HG02885 (cell line): Measurements from ENCODE around the gene CTBP1.

ENCODE experiments used
- ATAC-seq: cut with Tn5 transposase; IDR thresholded peaks from one replicate; pipeline ENCODE4 v1.9.1; 2021; ENCODE audit warnings: mild to moderate bottlenecking; ENCODE audit not compliant: unreplicated experiment, poor library complexity

The CTBP1 gene

DNA sequence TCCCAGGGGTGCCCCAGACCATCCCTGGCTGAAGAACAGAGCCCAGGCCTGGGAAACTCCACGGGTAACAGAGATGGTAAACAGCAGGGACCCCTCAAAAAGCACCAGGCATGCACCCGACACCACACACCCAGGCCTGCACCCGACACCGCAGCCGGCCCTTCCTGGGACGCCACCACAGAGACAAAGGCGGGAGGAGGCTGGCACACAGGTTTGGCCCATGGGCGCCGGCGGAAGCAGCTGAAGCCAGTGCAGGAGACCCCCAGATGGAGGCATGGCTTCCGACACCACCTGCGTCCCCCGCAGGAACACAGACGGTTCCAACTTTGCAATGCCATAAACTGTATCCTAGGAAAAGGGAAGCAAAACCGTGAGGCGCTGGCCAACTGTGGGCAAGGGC, 22.3 kb downstream of the CTBP1 start:
- no peak for ATAC-seq

DNA sequence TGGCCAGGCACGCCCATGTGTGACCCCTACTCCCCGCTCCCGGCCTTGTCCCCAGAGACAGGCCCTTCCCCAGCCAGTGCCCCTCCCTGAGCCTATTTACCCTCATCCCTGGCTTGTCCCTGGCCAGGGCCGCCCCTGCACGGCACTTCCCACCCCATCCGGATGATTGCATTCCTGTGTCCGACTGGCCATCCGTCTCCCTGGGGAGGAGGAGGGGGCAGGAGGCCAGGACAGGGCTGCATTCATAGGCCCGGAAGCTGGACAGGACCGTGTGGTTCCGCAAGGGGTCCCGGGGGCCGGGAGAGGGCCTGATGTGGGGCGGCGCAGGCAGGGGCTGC, 22.8 kb downstream of the CTBP1 start:
- no peak for ATAC-seq

DNA sequence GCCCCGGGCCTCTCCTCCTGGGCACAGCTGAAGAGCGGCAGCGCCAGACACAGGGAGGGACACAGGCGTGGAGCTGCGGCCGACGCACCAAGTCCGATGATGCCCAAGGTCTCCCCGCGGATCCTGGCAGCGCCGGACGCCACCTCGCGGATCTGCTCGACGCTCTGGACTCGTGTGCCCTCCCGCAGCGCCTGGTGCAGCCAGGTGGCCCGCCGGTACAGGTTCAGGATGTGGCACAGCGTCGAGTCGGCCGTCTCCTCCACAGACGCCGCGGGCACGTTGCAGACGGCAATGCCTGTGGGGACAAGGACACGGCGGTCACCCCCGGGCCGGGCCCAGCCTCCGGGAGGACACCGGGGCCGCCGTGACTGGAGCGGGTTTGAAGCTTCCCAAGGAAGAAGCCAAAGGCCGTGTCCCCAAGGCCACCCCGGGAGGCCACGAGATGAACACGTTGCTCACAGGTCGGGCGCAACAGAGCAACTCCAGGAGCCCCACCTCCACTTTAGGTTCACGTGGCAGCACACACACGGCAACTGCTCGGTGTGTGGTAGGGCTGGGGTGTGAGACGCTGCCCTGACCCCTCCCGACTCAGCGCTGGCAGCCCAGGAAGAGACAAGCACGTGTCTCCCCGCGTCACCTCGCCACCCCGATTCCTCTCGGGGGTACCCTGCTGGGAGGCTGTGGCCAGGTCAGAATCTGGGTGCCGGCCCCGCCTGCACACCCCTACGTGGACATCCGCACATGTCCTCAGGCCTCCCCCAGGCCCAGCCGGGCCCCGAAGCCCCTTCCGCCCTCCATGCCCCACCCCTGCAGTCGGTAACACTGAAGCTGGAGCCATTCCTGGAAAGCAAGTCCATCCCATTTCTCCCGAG, 23.4 kb downstream of the CTBP1 start:
- ATAC-seq: no peak

DNA sequence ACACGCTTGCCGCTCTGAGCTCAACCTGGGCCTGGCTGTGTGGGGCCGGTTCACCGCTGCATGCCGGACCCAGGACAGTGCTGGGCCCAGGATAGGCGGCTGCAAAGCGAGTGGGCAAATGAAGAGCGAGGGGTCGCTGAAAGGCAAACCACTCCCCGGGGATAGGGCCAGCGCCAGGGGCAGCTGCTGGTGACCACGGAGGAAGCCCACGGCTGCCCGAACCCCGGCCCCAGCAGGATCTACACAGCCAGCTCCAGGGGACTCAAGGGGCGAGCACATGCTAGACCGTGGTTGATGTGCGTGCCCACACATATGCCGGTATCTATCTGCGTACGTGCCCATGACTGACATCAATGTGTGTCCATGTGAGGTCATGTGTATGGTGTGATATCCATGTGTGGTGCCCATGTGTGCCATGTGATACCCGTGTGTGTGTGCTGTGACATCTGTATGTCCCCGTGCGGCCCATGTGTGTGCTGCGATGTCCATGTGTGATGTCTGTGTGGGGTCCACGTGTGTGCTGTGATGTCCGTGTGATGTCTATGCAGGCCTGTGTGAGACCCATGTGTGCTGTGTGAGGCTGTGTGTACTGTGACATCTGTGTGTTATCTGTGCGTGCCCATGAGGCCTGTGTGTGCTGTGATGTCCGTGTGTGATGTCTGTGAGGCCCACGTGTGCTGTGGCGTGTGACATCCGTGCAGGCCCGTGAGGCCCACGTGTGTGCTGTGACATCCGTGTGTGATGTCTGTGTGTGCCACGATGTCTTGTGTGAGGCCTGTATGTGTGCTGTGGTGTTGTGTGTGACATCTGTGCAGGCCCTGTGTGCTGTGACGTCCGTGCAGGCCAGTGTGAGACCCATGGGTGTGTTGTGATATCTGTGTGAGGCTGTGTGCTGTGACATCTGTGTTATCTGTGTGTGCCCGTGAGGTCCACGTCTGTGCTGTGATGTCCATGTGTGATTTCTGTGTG, 24.8 kb downstream of the CTBP1 start:
- no peak for ATAC-seq

DNA sequence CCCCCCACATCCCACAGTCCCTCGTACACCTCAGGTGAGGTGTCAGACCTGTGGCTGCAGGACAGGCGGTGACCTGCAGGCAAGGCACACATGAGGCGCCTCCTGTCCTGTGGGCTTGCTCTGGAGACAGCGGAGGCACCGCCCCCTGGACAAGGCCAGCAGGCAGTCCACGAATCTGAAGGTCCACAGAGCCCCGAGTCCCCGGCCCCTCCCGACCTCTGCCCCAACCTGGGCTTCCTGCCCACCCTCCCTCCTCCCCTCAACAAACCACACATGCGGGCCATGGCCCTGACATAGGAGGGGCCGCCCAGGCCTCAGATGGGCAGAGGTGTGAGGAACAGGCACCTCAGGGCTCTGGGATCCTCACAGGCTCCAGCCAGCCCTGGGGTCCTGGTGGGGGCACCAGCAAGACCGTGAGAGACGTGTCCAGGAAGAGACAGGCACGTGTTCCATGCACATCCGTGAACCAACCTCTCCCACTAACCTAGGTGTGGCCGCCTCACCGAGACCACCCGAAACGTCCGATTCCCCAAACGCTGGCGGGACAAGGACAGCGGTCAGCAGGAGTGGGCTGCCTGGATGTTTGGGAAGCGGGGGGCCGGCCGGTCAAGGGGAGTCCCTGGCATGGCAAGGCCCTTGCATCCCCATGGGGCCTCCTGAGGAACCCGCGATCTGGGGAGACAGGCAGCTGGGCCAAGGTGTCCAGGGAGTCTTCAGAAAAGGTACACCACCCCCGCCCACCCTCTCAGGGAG, 25.8 kb downstream of the CTBP1 start:
- ATAC-seq: no peak

DNA sequence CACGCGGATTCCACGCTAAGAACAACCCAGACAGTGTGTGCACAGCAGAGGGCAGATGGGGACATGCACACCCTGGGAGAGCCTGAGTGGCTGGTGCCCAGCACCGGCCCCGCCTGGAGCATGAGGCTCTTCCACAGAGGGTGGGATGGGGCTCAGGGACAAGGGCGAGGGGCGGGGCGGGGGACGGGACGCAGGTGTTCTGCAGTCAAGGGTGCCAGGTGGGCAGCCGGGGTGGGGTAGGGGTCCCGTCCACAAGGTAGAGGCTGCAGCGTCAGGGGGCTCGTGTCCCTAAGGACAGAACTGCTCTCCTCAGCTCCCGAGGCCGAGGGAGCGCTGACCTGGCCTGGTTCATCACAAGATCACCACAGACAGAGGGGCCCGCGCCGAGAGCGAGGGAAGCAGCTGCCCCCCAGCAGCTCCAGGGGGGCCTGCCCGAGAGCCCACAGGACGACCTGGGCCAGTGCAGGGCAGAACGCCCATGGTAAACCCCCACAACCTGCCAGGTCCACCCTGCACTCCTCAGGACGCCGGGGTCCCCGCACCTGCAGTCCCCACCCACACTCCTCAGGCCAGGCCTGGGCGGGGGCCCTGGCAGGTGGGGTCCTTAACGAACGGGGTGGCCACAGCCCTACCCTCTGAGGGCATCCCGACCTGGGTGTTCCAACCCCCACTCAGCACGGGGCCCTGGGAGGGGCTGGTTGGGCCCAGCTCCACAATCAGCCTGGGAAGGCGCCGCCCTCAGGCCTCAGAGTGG, 26.7 kb downstream of the CTBP1 start:
- ATAC-seq: no peak

DNA sequence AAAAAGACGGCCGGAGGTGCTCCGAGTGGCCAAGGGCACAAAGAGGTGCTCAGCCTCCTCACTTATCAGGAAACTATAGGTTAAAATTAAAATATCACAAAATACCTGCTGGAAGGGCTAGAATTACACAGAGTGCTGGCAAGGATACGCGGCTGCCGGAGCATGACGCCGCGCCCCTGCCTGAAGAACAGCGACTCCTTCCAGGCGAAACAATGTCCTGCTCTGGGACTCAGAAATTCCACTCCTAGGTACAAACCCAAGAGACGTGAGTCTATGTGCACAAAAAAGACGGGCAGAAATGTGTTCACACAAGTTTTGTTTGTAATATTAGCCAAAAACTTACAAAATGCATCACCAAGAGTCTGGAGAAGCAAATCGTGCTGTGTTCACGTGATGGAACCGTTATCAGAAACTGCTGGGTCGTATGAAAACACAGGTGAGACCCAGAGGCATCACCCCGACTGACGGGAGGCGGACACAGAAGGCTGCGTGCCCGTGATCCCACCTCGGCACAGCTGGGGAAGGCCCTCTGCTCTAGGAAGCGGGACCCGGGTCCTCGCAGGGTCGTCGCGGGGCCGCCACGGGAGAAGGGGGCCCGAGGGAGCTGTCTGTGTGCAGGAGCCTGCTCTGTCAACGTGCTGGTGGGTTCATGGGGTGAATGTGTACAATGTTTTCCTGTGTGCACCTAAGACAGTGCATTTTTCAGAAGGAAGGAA, 27.6 kb downstream of the CTBP1 start:
- ATAC-seq: no peak

DNA sequence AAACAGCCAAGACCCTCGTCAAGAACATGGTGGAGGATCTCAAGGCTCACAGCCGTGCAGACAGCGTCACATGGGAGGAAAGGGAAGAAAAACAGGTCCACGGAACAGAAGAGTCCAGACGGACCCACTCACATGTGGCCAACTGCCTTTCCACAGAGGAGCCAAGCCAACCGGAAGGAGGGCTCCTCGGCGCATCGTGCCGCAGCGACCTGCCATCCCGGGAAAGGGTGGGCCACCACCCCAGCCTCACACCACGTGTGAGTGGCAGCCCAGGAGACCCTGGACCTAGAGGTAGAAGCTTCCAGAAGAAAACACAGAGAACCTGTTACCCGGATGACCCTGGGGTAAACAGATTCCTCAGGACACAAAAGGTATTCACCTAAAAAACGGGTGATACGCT, 28.4 kb downstream of the CTBP1 start:
- ATAC-seq: no peak

DNA sequence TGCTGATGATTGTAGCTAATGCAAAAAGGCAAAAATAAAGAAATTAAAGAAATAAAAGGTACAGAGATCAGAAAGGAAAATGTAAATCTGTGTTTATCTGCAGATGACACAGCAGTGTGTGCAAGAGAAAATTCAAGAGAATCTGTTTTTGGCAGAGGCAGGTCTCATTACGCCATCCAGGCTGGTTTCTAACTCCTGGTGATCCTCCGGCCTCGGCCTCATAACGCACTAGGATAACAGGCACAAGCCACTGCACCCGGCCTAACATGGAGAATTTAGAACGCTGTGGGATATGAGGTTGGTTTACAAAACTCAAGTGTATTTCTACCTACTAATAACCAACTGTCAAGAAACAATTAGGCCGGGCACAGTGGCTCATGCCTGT, 29.4 kb downstream of the CTBP1 start:
- no peak for ATAC-seq

DNA sequence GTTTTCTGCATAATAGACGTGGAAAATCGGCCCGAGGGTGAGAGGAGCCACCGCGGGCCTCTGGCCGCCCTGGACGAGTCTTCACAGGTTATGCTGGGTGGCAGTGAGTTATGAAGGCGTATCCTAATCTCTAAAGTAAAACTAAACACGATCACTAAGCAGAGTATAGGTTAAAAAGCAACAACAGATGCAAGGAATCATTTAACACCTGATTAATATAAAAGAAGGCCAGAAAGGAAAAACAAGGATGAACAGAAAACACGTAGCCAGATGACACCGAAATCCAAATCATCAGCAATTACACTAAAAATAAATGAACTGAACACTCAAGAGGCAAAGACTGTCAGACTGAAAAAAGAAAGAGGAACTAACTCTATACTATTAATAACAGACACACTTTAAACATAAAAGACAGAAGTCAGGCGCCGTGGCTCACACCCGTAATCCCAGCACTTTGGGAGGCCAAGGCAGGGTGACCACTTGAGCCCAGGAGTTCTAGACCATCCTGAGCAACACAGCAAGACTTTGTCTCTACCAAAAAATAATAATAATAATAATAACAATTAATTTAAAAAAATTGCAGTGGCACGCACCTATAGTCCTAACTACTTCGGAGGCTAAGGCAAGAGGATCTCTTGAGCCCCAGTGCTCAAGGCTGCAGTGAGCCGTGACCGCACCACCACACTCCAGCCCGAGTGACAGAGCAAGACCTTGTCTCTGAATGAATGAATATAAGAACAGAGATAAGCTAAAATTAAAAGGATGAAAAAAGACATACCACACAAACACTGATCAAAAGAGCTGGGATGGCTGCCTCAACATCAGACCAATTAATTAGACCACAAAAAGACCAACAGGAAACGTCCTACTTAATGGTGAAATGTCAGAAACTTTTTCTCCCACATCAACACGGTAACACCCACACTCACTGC, 30.0 kb downstream of the CTBP1 start:
- ATAC-seq: peak; percentile 66

DNA sequence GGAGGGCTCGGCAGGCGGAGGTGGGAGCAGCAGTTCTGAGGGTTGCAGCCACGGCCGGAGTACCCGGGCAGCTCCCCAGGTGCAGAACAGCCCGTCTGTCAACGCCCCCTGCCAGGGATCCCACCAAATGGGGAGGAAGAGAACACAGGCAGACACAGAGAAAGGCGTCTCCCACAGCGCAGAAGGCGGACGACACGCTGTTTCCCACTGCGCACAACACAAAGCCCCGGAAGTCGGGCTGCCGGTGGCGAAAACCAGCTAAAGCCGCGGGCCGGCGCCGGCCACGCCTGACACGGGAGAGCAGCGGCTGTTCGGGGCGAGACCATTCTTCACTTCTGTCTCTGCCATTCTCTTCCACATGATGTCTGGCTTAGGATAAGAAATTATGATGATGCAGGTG, 31.6 kb downstream of the CTBP1 start:
- ATAC-seq: no peak

DNA sequence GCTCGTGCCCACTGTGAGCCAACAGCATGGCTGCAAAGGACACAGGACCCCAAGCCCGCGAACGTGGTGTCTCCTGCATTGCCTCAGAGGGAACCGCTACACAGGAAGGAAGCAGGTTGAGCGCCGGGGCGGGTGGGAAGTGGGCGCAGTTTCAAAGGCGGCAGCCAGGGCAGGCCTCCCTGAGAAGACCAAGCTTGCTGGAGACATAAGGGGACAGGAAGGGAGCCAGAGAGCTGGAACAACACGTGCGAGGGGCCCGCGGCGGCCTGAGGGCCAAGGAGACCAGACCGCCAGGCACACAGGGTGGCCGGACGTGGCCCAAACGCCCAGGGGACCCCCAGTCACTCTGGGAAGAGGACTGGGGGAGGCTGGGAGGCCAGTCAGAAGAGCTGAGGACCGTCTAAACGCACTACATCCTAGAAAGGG, 32.0 kb downstream of the CTBP1 start:
- ATAC-seq: no peak

DNA sequence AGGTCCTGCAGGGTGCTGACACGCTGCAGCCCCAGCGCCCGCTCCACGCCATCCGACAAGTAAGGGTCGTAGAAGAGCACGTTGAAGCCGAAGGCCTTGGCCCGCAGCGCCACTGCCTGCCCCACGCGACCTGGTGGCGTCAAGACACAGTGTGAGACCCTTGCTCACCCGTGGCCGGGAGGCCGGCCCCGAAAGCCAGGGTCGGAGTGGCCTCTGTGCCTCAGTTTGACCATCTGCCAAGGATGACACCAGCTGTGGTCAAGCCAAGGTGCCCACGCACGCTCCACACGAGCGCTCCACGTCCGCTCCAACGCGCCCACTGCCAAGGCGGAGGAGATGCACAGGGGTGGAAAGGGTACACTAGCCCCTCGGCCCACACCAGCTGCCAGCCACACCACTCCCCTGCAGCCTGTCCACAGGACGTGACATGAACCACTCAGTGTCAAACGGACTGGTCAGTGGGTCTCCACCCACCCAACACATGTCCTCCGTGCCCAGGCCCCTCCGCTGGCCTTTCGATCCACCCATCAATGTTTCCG, 32.8 kb downstream of the CTBP1 start:
- no peak for ATAC-seq

DNA sequence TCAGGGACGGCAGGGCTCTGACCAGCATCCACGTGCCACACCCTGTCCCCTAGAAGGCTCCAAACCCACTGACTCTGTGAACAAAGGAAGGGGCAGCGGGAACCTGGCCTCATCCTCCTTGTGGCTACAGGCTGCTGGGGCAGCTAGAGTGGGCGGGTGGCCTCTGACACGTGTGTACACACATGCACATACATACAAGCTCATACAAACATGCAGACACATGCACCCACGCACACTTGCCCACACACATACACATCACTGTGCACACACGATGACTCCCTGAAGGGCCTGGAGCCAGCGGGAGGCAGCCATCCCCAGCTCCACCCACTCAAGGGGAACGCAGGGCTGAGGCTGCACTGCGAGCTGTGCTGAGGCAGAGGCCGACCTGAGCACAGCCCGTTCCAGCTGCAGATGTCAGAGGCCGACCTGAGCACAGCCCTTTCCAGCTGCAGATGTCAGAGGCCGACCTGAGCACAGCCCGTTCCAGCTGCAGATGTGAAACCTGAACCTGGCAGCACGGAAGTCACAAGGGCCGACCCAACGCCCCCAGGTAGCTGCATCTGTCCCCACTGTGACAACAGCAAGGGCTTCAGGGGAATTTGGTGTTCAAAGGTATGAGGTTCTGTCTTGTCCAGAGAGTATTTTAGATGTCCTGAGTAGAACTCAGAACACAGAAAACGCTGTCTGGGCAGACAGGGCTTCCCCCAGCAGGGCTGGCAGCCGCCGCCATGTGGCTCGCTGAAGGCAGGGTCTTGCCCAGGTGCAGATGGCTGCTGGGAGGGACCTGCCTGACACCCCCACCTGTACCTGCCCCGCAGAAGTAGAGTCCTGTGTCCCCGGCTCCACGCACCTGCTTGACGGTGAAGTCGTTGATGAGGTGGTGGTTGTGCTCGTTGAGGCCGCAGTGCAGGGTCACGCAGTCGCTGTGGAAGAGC, 33.5 kb downstream of the CTBP1 start:
- ATAC-seq: peak; percentile 63

DNA sequence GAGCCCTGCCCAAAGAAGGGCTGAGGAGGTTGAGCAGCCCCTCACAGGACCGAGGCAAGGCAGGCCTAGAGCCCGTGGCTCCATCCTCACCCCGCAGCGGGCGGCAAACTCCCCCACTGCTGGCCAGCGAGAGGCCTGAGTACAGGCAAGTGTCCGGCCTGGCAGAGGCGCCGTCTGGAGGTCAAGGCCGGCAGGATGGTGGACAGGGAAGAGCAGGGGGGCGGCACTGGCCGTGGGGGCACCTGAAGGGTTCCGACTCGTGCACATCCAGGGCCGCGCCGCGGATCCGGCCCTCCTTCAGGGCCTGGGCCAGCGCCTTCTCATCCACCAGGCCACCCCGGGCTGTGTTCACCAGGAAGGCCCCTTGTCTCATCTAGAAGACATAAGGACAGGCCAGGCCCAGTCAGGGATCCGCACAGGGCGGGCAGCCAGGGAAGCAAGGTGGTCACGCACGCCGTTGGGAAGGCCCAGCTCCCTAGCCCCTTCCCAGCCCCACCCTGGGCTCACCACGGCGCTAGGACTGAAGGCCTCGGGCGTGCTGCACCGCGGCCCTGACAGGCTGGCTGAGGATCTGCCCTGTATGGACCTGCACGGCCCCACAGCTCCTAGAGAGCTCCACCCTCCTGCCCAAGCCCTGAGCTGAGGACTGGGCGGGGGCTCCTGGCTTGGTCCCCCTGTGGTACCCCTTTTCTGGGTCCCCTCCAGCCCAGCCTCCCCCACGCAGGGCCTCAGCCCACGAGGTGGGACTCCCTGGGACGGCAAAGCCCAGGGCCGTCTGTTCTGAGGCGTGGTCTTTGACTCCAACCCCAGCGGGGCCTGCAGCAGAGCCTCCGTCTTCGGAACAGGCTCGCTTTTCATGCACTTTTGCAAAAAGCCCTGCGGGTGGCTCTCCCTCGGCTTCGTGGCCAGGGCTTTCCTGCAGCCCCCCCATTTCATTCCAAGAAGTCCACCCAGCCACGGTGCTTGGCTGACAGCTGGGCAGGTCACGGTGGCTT, 34.5 kb downstream of the CTBP1 start:
- ATAC-seq: no peak
